Measurements from ENCODE around the gene MBD1.

DNA sequence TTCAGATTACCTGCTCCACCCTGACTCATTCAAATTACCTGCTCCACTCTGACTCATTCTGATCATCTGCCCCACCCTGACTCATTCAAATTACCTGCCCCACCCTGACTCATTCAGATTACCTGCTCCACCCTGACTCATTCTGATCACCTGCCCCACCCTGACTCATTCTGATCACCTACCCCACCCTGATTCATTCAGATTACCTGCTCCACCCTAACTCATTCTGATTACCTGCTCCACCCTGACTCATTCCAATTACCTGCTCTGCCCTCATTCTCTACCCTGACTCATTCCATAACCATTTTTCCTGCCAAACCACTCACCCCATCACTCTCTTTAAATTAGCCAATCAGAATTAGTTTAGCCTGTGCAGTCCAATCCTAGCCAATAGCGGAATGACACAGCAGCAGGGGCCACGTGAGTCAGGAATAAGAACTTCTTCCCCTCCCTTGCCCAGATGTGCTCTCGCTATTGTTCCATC is 41.2 kb downstream of the MBD1 start:
- TF ChIP-seq, protein P1, sequence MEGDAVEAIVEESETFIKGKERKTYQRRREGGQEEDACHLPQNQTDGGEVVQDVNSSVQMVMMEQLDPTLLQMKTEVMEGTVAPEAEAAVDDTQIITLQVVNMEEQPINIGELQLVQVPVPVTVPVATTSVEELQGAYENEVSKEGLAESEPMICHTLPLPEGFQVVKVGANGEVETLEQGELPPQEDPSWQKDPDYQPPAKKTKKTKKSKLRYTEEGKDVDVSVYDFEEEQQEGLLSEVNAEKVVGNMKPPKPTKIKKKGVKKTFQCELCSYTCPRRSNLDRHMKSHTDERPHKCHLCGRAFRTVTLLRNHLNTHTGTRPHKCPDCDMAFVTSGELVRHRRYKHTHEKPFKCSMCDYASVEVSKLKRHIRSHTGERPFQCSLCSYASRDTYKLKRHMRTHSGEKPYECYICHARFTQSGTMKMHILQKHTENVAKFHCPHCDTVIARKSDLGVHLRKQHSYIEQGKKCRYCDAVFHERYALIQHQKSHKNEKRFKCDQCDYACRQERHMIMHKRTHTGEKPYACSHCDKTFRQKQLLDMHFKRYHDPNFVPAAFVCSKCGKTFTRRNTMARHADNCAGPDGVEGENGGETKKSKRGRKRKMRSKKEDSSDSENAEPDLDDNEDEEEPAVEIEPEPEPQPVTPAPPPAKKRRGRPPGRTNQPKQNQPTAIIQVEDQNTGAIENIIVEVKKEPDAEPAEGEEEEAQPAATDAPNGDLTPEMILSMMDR (conservative IDR thresholded peaks at IDR 0.05; ENCODE audit: low read depth, low read length), result no peak
- no peak for TF ChIP-seq EZH2 (IDR thresholded peaks at IDR 0.05; ENCODE audit: borderline replicate concordance, low read depth, low read length, poor library complexity, severe bottlenecking)

Data from A673 (cell line).